ENCODE data around the gene MAST4.
"Not testable (repeated sequence)": the region's sequence is repeated elsewhere in the genome, so short reads cannot be mapped to it uniquely, and the experiment has no call there.

Gene MAST4

DNA sequence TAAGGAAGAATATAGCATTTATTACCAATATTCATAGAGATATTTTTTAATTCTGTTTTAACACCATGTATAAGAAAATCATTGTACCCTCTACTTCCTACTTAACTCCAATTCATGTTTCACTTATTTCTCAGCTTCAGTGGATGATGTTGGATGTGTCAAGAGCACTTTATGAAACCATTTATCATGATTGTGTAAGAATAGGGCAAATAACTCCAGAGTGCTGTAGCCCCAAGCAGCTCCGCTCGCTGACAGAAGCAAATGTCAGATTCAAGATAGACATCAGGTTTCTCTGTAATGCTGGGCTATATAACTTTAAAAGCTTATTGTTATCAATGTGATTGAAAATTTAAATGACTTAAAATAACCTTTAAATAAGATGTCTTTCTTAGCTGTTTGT is 50.4 kb downstream of the MAST4 start:
- DNase-seq (ENCODE audit: low read depth): no peak

DNA sequence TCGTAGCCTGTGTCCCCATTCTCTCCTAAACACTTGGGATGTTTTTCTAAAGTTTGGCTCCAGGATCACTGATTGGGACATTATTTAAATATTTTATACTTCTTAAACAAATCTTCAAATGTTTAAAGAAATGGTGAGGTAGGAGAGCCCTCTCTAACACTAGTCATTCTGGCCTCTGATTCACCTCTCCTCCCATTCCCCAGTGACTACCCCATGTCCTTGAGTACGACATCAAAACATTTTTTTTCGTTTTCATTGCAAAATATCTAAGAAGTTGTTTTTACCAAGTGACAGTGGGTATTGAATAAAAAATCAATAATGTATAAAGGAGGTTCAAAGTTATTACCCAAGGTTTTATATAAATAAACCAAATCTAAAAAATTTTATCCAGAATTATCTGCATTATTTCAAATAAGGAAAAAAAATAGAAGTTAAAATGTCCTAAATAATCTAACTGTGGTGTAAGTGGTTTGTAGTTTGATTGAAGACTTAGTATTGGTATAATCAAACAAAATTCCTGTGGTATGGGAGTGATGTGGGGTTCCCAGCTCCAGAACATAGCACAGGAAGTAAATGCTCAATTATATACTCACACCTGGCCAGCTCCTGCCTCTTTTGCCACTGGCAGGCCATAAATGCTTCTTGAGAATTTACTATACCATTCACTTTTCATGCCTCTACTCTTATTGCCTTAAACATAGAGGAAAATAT is 51.1 kb downstream of the MAST4 start:
- DNase-seq (ENCODE audit: low read depth): no peak

DNA sequence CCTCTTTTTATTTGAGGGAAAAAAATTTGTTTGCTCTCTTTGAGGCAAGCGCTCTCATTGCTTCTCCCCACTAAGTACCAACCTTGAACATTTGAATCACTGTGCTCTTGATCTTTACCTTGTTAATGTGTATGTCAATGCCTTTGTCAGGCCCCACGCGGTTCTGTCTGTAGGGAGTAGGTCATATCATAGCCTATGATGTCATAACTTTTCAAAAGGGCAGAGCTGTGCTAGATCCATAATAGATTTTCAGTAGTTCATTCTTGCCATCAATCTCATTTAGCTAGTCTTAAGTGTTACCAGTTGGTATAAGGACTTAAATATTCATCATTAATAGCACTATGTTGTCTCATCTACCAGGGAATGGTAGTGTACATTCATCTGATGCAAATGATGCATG is 56.6 kb downstream of the MAST4 start:
- no peak for DNase-seq (ENCODE audit: low read depth)

DNA sequence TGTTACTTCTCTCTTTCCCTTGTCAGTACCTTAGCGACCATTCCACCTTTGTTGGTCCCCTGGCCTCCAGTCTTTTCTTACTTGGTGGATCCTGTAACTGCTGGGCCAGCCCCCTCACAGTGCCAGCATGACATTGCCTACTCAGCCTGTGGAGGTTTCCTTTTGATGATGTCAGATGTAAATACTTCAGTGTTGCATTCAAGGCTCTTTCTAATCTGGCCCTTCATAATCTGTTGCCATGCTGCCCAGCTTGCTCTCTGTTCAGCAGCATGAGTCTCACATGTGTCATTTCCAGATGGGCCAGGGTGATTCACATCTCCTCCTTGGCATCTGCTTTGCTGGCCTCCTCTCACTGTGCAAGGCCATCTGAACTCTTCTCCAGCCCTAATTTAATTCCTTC is 57.1 kb downstream of the MAST4 start:
- DNase-seq (ENCODE audit: low read depth): no peak

DNA sequence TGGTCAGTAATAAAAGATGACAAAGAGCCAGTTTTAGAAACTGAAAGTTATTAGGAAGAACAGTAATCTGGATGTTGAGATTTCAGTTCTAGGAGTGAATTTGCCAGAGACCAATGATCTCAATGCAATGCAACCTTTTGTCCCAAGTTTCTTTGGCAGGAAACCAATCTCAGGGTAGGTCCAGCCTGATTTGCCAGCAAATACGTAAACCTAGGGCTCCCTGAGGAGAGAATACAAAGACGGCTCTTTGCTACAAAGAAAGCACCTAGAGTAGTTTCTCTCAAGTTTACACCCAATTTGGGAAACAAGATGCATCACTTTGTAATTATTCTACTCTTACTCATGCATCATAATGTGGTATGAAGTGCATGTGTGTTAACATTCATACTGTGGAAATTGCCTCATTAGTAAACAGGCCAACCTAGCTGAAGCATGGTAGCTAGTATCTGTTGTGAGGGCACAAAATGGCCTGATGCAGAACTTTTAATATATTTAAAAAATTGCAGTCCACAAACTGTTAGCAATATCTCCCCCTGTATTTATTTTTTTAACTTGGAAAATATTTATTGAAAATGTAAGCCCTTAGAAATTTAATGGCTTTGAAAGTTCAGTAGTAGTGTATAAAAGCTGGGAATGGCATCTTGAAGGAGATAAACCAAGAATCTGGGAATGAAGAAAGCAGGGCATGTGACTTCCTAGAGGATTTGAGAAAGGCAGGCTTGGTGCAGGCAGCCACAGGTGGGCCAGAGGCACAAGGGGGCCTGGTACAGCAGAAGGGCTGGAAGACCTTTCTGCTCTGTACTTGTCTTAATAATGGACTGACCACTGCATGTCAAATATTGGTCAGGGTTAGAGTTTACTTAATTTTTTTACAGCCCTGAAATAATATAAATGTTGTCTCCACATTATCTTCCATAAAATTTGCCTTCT is 59.5 kb downstream of the MAST4 start:
- DNase-seq (ENCODE audit: low read depth): no peak

DNA sequence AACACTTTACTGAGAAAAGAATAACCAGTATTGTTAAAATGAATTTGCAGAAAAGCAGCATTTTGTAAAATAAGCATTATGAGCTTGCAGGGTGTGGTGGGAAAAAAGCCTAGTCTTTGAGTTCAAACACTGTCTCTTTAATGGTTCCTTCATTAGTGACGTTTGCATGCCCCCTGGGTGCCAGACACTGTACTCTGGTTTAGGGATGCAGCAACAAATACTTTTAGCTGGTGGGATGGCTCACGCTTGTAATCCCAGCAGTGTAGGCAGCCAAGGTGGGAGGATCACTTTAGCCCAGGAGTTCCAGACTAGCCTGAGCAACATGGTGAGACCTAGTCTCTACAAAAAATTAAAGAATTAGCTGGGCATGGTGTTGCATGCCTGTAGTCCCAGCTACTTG is 62.3 kb downstream of the MAST4 start:
- DNase-seq (ENCODE audit: low read depth): no peak

DNA sequence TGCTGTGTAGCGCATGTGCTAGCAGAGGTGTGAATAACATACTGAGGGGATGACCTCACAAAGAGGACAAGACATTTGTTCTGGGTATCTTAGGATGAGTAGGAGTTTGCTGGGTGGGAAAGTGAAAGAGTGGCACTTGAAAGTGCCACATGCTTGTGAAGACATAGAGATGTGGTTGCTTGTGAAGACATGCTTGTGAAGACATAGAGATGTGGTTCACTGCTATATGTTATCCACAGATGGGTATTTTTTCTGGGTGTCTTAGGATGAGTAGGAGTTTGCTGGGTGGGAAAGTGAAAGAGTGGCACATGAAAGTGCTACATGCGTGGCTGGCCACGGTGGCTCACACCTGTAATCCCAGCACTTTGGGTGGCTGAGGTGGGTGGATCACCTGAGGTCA is 63.6 kb downstream of the MAST4 start:
- no peak for DNase-seq (ENCODE audit: low read depth)

DNA sequence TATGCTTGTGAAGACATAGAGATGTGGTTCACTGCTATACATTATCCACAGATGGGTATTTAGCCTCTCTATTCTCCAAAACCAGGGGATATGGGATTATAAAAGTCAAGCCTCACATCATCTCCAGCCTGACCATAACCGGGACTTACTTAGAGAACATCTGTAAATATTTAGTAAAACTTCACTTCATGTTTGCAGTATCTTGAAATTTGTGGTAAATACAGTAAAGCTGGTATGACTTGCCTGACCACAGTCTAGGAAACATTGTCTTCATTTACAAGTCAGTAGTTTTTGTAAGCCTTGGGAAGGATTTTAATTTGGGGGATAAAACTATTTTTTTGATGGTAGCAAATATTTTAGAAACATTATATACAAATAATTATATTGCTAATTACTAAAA is 64.2 kb downstream of the MAST4 start:
- no peak for DNase-seq (ENCODE audit: low read depth)

DNA sequence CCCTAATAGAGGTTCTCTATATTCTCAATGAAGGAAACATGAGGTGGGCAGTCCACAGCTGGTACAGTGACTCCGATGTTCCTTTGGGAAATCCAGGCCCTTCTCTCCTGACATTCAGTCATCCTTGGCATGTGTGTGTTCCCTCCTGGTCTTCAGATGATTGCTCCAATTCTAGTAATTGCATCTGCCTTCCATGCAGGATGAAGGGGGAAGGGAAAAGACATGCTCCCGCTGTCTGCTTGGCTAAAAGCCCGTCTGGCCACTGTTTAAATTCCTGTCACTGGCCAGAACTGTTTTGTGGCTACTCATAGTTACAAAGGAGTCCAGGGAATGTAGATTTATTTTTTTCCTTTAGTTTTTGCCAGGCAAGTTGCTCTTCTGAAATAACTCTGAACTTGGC is 65.0 kb downstream of the MAST4 start:
- DNase-seq (ENCODE audit: low read depth): no peak

DNA sequence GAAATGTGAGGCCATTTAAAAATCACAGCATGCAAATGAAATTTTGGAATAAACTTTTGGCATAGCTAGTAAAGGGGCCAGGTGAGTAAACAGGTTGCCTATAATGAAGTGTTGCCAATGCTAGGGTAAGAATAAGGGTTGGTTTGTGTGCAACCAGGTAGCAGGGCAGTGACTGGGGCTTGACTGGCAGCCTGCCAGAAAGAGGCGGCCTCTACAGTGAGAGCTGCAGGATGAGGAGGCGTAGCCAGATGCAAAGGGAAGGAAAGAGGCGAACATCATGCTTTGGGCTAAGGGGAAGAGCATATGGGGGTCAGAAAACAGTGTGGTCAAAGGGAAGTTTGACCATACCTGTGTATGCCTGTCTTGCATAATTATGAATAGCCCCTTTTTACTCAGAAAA is 70.6 kb downstream of the MAST4 start:
- DNase-seq (ENCODE audit: low read depth): no peak

DNA sequence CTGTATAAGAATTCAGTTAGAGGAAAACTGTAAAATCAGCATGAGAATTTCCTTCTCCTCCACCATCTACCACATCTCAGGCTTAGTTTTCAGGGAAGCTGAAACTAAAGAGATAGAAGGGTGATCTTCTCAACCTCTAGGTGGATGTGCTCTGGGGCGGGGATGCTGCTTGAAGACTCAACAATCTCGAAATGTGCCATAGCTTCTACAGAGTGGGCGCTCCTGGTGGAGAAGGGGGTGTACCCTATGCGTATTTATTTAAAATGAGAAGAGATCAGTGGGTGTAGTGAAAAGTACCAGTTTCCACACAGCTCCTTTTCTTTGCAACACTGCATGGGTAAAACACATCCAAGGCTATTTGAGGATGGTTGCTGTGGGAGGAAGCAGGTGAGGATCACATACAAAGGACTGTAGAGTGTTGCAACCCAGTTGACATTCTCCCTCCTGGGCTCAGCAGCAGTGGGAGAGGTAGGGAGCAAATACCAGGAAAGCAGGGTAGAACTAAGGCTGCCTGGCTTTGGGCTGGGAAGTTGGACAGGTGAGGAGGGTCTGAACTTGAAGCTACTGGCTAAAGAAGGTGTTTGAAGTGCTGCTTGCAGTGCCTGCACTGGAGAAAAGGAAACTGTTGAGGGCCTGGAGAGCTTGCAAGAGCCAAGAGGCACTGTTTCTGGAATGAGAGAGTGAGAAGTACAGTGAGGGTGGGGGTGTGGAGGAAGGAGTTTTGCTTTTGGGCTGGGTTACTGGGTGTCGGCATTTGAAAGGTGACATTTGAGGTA is 73.1 kb downstream of the MAST4 start:
- no peak for DNase-seq (ENCODE audit: low read depth)

DNA sequence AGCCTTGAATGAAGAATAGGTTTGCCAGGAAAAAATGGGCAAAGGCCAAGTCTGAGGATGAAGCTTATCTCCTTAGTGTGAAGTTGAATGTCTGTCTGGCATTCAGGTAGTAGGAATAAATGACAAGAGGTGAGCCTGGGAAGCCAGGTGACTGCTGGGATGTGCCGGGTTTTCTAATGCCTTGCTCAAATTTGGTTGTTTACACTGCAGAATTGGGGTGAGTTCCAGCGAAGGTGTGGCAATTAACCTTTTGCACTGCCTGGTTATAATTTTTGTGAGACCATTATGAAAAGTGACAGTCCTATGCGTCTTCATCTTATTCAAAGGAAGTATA is 73.6 kb downstream of the MAST4 start:
- DNase-seq (ENCODE audit: low read depth): no peak

DNA sequence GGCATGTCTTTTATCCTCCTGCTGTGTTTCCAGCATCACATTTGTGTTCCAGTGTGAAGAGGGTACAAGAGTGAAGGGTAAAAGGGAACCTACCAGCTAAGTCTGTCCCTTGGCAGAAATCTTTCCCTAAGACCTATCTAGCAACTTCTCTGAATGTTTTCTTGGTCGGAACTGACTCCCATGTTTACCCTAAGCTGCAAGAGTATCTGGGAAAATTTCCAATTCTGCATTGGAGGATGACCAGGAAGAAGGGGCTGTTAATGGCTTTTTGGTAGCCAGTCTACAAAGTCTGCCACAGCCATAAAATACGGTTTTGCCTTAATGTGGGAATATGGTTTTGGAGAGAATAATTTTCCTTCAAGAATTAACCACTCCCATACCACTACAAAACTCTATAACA is 75.1 kb downstream of the MAST4 start:
- DNase-seq (ENCODE audit: low read depth): no peak

DNA sequence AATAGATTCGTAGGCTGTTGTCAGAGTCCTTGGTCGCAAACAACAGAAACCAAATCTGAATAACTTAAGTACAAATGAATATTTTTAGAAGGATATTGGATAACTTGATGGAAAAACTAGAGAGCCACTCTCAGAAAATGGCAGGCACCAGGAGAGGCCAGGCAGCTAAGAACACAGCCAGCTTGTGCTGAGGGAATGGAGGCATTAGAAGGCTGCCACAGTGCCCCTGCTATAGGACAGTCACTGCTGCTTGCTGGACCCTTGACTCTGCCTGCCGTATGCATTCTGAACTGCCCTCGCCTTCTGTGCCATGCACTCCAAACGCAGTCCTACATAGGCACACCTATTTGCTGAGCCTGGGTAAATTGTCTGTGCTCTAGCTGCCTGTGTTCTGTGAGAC is 78.6 kb downstream of the MAST4 start:
- DNase-seq (ENCODE audit: low read depth): no peak

DNA sequence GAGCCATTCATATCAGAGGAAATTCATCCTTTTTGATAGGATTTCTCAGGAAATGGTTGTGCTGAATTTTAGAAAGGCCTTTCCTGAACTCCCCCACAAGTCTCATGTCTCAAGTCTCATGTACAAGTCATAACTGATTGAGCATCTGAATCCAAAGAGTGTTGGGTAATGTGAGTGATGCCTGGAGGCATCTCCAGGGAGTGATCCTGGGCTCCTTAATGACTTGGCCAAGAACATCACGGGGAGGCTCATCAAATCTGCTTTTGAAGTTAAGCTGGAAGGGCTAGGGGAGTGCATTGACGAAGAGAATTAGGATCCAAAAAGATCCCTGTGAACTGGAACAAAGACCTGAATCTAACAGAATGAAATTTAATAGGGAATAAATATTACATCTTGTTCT is 79.2 kb downstream of the MAST4 start:
- DNase-seq (ENCODE audit: low read depth): no peak

DNA sequence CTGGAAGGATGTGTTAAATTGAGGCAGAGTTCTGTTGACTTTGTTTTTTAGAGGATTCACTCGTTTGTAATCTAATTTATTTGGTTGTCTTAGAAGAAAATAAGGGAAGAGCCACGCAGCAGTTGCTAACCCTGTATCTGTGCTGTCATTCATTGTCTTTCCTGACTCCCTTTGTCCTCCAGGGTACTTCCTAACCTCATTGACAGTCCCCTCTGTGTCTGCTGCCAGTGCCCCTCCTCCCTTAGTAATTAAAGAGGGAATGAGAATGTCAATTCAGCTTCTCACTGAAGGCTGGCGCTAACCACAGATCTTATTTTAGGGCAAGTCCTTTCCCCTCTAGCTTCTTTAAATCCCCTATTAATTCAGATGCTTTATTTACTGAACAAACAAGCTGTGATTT is 84.0 kb downstream of the MAST4 start:
- DNase-seq (ENCODE audit: low read depth): no peak

DNA sequence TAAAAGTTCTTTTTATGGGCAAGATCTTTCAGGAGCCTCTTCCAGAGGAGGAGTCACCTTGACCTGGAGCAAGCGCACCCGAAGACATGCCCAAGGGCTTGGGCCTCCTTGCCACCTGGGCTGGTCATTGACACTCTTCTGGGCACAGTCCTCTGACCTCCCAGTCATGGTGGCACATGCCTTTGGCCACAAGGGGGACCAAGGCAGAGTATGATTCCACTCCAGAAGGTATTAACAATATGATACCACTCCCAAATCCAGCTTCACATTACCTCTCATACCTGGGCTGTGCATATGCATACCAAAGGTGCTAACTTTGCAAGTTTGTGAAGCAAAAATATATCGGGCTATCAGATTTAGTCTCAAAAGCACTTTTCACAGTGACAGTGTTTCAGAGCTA is 84.6 kb downstream of the MAST4 start:
- no peak for DNase-seq (ENCODE audit: low read depth)

DNA sequence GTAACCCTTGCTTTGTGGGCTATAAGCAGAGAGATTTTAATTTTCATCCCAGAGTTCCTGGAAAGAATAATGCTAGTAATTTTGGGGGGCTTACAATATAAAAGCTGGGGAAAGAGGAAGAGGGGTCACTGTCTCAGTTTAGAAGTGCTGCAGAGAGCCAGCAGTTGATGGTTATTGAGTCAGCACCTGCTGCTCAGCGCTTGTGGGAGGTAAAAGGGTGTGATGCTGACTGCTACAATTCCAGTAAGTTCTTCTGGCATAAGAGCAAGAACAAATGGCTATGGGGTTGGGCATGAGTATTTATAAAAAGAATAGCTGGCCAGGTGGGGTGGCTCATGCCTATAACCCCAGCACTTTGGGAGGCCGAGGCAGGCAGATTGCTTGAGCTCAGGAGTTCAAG is 88.5 kb downstream of the MAST4 start:
- DNase-seq (ENCODE audit: low read depth): no peak

DNA sequence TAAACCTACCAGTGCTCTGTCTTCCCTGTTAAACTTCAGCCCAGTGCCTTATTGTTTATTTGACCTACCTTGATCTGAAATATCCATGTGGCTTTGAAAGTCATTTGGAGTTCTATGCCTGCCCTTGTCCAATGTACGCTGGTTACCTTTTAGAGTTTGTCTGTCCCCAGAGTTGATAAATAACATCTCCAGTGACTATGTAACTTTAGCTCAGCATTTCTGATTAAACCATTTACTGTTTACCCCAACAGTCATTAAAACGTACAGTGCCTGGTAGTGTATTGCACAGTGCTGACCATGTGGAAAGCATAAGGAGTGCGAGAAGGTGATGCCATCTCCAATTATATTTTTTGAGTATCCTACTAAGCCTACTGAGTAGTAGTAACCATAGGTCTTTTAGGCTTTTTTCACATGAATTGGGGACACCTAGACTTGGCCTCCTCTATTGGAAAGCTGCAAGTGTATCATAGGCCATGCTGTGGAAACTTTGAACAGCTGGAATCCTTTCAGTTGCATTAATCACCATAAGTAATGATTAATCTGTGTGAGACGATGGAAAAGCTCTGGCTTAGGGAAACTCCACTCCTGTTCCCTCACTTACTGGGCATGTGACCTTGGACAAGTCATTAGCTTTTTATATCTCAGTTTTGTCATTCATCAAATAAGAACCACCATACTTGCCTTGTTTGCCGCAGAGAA is 93.5 kb downstream of the MAST4 start:
- no peak for DNase-seq (ENCODE audit: low read depth)

DNA sequence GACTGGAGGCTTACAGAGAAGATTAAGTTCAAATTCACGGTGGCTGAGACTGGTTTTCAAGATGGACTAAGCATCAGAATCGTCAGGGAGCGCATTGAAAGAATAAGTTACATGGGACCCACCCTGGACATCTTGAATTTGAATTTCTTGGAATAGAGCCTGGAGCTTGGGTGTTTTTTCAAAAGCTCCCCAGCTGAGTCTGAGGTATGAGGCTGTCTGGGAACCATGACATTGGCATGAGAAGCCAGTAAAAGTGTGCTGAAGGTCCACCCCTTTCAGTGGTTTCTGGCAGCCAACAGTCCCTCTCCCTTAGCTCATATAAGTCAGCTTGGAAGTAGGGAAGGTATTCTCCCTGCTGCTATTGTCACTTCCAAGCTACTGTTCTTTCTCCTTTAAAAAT is 97.8 kb downstream of the MAST4 start:
- DNase-seq (ENCODE audit: low read depth): no peak

DNA sequence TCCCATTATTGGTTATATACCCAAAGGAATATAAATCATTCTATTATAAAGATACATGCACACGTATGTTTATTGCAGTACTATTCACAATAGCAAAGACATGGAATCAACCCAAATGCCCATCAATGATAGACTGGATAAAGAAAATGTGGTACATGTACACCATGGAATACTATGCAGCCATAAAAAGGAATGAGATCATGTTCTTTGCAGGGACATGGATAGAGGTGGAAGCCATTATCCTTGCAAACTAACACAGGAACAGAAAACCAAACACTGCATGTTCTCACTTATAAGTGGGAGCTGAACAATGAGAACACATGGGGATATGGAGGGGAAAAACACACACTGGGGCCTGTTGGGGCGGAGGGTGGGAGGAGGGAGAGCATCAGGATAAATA is 99.6 kb downstream of the MAST4 start:
- DNase-seq (ENCODE audit: low read depth): not testable (repeated sequence)

DNA sequence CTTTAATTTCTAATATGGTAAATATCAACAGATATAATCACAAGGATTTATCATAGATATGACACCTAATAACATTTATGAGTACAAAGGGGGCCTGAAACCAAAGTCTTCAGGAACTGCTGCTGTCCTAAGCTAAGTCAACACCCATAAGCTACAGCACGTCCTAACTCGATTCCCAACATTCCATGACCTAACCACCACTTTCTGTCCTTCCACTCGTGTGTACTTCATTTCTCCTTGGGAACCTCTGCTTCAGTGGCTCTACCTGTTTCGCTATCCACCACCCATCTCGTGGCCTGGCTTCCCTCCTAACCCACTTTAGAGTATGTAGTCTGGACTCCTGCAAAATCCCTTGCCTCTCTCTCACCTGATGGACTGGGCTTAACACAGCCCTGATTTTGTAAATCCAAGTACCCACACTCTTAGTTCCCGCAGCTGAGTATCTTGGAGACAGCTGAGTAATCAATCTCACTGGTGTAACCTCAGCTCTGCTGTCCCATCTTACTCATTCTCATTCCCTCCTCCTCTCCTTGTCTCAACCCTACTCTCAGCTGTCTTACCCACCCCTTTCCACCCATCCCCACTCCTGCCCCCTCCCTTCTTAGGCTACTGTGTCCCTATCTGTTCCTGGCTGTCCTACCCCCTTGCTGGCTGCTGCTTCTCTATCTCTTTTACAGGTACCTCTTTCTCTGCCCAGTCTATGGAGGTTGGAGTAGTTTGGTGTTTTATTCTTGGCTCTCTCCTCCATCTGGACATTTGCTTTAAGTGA is 101.8 kb downstream of the MAST4 start:
- DNase-seq (ENCODE audit: low read depth): no peak

All from activated T-cell treated with anti-CD3 and anti-CD28 coated beads for 48 hours (primary cell).